ENCODE results near the gene SNX9.

Gene SNX9

GRCh38 chr6:157982563-157983405 lies 159.7 kb downstream of the SNX9 start:
- DNase-seq = no peak

GRCh38 chr6:157983406-157984119 lies 160.5 kb downstream of the SNX9 start:
- no peak for DNase-seq

GRCh38 chr6:157984128-157984527 lies 161.1 kb downstream of the SNX9 start:
- no peak for DNase-seq

GRCh38 chr6:157984686-157985225 lies 161.7 kb downstream of the SNX9 start:
- DNase-seq = no peak

GRCh38 chr6:157985378-157986155 lies 162.5 kb downstream of the SNX9 start:
- DNase-seq = no peak

GRCh38 chr6:157987788-157988699 lies 165.0 kb downstream of the SNX9 start:
- no peak for DNase-seq

GRCh38 chr6:157988700-157989063 lies 165.6 kb downstream of the SNX9 start:
- DNase-seq = no peak

GRCh38 chr6:157989541-157990289 lies 166.7 kb downstream of the SNX9 start:
- no peak for DNase-seq

- DNase-seq = no peak
Observed at GRCh38 chr6:157990321-157991066, 167.4 kb downstream of the SNX9 start.

GRCh38 chr6:157991067-157991432 lies 168.0 kb downstream of the SNX9 start:
- no peak for DNase-seq

- DNase-seq = no peak
Observed at GRCh38 chr6:157993076-157993475, 170.0 kb downstream of the SNX9 start.

GRCh38 chr6:157994125-157994795 lies 171.2 kb downstream of the SNX9 start:
- DNase-seq = peak; percentile 6
